HepG2 (cell line): ENCODE data around the gene PYCR2. TPM values are rescaled to one million over a fixed set of nuclear protein-coding genes. Genes with fewer than 3 reads are reported as not detected.
A peak's percentile ranks its signal among the peaks of the same experiment; 100 is the strongest.

Experiments used
- ARID2 ChIP-seq: sonication (generic); formaldehyde crosslinking; IDR thresholded peaks from 2 replicates; pipeline ENCODE4 v1.8.1; 2022; ENCODE audit warnings: mild to moderate bottlenecking, missing genetic modification reagents, borderline replicate concordance
- ARID5B ChIP-seq: IDR thresholded peaks from 2 replicates; pipeline ENCODE4 v1.4.0; 2020; ENCODE audit warnings: mild to moderate bottlenecking, missing genetic modification reagents
- ARNTL ChIP-seq: sonication (generic); formaldehyde crosslinking; IDR thresholded peaks from 2 replicates; pipeline ENCODE4 v1.4.0; 2020; ENCODE audit warnings: mild to moderate bottlenecking, missing genetic modification reagents
- CBX1 ChIP-seq: IDR thresholded peaks from one replicate; pipeline ENCODE4 v1.6.1; 2016; ENCODE audit warnings: antibody characterized with exemption, low read depth
- CCAR2 ChIP-seq: fragments of 200-400 bp; formaldehyde crosslinking; optimal IDR thresholded peaks from 2 replicates; pipeline ENCODE3; 2018; ENCODE audit warnings: low read depth, mild to moderate bottlenecking, low read length, moderate library complexity
- DMTF1 ChIP-seq: sonication (generic); formaldehyde crosslinking; IDR thresholded peaks from 2 replicates; pipeline ENCODE4 v1.4.0; 2020; ENCODE audit warnings: mild to moderate bottlenecking, missing genetic modification reagents
- JDP2 ChIP-seq: sonication (generic); formaldehyde crosslinking; IDR thresholded peaks from 2 replicates; pipeline ENCODE4 v1.8.1; 2022; ENCODE audit warnings: missing genetic modification reagents, borderline replicate concordance
- NRL ChIP-seq: sonication (generic); formaldehyde crosslinking; IDR thresholded peaks from 2 replicates; pipeline ENCODE4 v1.5.0; 2020; ENCODE audit warnings: missing genetic modification reagents, mild to moderate bottlenecking, moderate library complexity, borderline replicate concordance
- SALL2 ChIP-seq: sonication (generic); formaldehyde crosslinking; IDR thresholded peaks from 2 replicates; pipeline ENCODE4 v1.8.1; 2023; ENCODE audit warnings: mild to moderate bottlenecking, missing genetic modification reagents, inconsistent platforms
- ZBTB46 ChIP-seq: sonication (generic); formaldehyde crosslinking; IDR thresholded peaks from 2 replicates; pipeline ENCODE4 v1.4.0; 2020; ENCODE audit warnings: mild to moderate bottlenecking, missing genetic modification reagents, borderline replicate concordance
- ZFP62 ChIP-seq: sonication (generic); formaldehyde crosslinking; IDR thresholded peaks from 2 replicates; pipeline ENCODE4 v1.4.0; 2020; ENCODE audit warnings: missing genetic modification reagents
- ZNF24 ChIP-seq: fragments of 450-650 bp; IDR thresholded peaks from 2 replicates; pipeline ENCODE4 v1.6.1; 2017; ENCODE audit warnings: antibody characterized with exemption, mild to moderate bottlenecking
- ZNF382 ChIP-seq: sonication (generic); formaldehyde crosslinking; IDR thresholded peaks from 2 replicates; pipeline ENCODE4 v1.5.0; 2020; ENCODE audit warnings: missing genetic modification reagents, mild to moderate bottlenecking, borderline replicate concordance
- ZNF546 ChIP-seq: sonication (generic); formaldehyde crosslinking; conservative IDR thresholded peaks from 2 replicates; pipeline ENCODE4 v1.8.1; 2023; ENCODE audit warnings: mild to moderate bottlenecking, missing genetic modification reagents
- polyA plus RNA-seq, 8 experiments: library from polyadenylated mRNA; depleted of rRNA in 3 of 8; stranded (reverse) in 7 of 8; unstranded in 1 of 8; fragments of >200 nt; fragmentation: Illumina TruSeq in 4 of 8; extraction: Trizol in 4 of 8; gene quantifications; 2 replicates each; pipeline versions ENCODE4 v1.2.1 to v1.2.3, GENCODE V29; 2011 to 2016; ENCODE audit warnings: low read depth in 4 of 8, missing spikeins in 1 of 8, mixed read lengths in 1 of 8; ENCODE audit not compliant: insufficient read depth in 1 of 8
- total RNA-seq, 5 experiments: library from RNA; depleted of rRNA; stranded (reverse); fragments of >200 nt; fragmentation: Illumina TruSeq; extraction: Trizol; gene quantifications; 2 replicates each; pipeline ENCODE4 v1.2.3, GENCODE V29; 2016; ENCODE audit warnings: low read depth in 1 of 5
- TF ChIP-seq, protein P1 (sequence below): sonication (generic); formaldehyde crosslinking; IDR thresholded peaks from 2 replicates; pipeline ENCODE4 v1.8.0; 2022; ENCODE audit warnings: missing genetic modification reagents, low read depth, mild to moderate bottlenecking, borderline replicate concordance
- TF ChIP-seq, protein P2 (sequence below): sonication (generic); formaldehyde crosslinking; IDR thresholded peaks from 2 replicates; pipeline ENCODE4 v1.5.1; 2020; ENCODE audit warnings: missing genetic modification reagents, mild to moderate bottlenecking, borderline replicate concordance

The PYCR2 gene
- total and polyA plus RNA-seq, 2 of the 13 experiments (the other 11 are each of a cell fraction or from before 2014, with no cell fraction given) = 47.2 to 47.8 TPM

DNA sequence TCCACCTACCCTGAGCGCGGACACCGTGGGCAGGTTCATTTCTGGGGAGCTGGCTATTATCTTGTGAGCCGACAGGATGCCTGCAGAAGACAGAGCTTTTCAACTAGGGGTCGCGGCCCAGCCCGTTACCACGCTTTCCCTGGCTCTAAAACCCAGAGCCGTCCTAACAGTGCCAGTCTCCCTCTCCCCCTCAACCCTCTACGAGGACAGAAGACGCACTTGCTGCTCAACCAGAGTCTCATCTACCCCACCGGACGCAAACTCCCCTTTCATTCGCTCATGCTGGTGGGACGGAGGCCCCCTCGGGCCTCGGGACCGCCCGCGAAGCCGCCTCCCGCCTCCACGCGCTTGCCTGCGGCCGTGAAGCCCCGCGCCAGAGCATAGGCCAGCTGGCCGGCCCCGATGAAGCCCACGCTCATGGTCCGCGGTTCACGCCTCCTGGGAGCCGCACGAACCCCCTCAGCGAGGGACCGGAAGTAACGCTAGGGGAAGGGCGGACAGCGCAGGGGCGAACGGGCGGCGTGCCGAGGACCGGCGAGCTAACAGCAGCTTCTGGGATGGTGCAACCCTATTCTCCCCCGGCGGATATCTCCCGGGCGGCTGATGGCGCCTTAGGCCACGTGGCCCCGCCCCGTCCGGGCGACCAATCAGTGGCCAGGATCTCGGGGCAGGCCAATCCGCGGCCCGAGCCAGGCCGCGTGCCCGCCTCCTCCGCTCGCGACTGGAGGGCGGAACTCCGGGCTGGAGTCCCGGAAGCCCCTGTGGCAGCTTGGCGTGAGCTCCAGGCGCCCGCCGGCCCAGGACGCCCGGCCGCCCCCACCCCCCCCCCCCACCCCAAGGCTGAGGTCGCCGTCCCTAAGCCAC lies at the start of gene PYCR2 (continued):
- TF ChIP-seq JDP2 (CRISPR knock-in tag) (no peak), ZNF382 (CRISPR knock-in tag) (no peak), ARID2 (CRISPR knock-in tag) (no peak), ARID5B (CRISPR knock-in tag) (no peak; the same call in 1 of the 2 replicates), ZFP62 (CRISPR knock-in tag) (no peak), ZBTB46 (CRISPR knock-in tag) (no peak), CCAR2 (no peak), DMTF1 (CRISPR knock-in tag) (no peak), SALL2 (CRISPR knock-in tag) (peak; percentile 27; the same call in 1 of the 2 replicates), ARNTL (CRISPR knock-in tag) (peak; percentile 64), ZNF24 (no peak), NRL (CRISPR knock-in tag) (peak; percentile 80), CBX1 (peak; percentile 44), ZNF546 (CRISPR knock-in tag) (0 out of 2 replicates have a peak, but pooled peaks have one; percentile 30)
- TF ChIP-seq, protein P1, sequence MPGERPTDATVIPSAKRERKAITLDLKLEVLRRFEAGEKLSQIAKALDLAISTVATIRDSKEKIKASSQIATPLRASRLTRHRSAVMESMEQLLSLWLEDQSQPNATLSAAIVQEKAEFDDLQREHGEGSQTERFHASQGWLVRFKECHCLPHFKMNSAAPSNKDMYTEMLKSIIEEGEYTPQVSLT (CRISPR knock-in tag) = no peak
- TF ChIP-seq, protein P2, sequence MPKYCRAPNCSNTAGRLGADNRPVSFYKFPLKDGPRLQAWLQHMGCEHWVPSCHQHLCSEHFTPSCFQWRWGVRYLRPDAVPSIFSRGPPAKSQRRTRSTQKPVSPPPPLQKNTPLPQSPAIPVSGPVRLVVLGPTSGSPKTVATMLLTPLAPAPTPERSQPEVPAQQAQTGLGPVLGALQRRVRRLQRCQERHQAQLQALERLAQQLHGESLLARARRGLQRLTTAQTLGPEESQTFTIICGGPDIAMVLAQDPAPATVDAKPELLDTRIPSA (CRISPR knock-in tag) = peak; percentile 93
